Measurements from ENCODE around the gene ACOXL. TPM values are rescaled to one million over a fixed set of nuclear protein-coding genes. Genes with fewer than 3 reads are reported as not detected.

ACOXL gene
- total RNA-seq, 4 donors from 2014 or later: 0.55 to 5.2 (median 1.1) TPM; not detected in 1

DNA sequence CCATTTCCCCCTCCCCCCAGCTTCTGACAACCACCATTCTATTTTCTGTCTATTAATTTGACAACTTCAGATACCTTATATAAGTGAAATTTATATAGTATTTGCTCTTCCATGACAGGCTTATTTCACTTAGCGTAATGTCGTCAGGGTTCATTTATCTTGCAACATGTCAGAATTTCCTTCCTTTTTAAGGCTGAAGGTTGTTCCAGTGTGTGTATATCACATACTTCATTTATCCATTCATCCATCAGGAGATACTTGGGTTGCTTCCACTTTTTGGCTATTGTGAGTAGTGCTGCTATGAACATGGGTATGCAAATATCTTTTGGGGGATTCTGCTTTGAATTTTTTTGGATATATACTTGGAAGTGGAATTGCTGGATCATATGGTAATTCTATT lies 395.7 kb downstream of the ACOXL start:
- Histone ChIP-seq H3K27ac (no peak overlapping the region), H3K27me3 (no peaks in the 10 kb centered on the region), H3K36me3 (peaks cover 0 to 32% (median 5%) of the 10 kb centered on the region in 4 donors), H3K4me1 (peaks cover 0 to 12% (median 8%) of the 10 kb centered on the region in 4 donors), H3K4me3 (no peak overlapping the region), H3K9me3 (no peaks in the 10 kb centered on the region)
- TF ChIP-seq POLR2A (IDR thresholded peaks at IDR 0.05) (no peak), EP300 (IDR thresholded peaks at IDR 0.05; ENCODE audit: low read depth) (no peak), POLR2AphosphoS5 (IDR thresholded peaks at IDR 0.05) (no peak)
- TF ChIP-seq, protein P1, sequence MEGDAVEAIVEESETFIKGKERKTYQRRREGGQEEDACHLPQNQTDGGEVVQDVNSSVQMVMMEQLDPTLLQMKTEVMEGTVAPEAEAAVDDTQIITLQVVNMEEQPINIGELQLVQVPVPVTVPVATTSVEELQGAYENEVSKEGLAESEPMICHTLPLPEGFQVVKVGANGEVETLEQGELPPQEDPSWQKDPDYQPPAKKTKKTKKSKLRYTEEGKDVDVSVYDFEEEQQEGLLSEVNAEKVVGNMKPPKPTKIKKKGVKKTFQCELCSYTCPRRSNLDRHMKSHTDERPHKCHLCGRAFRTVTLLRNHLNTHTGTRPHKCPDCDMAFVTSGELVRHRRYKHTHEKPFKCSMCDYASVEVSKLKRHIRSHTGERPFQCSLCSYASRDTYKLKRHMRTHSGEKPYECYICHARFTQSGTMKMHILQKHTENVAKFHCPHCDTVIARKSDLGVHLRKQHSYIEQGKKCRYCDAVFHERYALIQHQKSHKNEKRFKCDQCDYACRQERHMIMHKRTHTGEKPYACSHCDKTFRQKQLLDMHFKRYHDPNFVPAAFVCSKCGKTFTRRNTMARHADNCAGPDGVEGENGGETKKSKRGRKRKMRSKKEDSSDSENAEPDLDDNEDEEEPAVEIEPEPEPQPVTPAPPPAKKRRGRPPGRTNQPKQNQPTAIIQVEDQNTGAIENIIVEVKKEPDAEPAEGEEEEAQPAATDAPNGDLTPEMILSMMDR (IDR thresholded peaks at IDR 0.05): no peak
- WGBS, 2 donors (ENCODE audit: low coverage in 1 of 2): 89 to 97% methylated on average over 2 of the region's 2 CpGs
- in situ Hi-C loops (cut with MboI; ENCODE audit: low pct_ligation_motif_present in 1 of 4, low pct_unique_long_range_greater_than_20kb in 1 of 4, low sequenced_read_pairs in 3 of 4): loop anchor here in 1 of 4 donors (25.0 kb wide), 1 partner anchor 316 kb away; no protein-coding TSS in a partner anchor
- intact Hi-C loops (cut with DNase I; ENCODE audit: low total_unique reads): no loop called here
- no peak for DNase-seq

DNA sequence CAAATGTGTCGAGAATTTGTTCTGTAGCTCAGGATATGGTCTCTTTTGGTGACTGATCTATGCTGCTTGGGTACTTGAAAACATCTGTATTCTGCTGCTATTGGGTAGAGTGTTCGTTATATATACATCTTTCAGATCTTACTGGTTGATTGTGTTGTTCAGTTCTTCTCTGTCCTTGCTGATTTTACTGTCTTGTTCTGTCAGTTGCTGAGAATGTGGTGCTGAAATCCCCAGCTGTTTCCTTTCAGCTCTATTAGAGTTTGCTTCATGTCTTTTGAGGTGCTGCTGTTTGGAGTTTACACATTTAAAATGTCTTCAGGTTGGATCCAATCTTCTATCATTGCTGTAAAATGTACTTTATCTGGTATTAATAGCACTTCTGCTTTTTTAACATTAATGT lies 401.2 kb downstream of the ACOXL start:
- TF ChIP-seq POLR2AphosphoS5 (IDR thresholded peaks at IDR 0.05): no peak
- TF ChIP-seq POLR2A (IDR thresholded peaks at IDR 0.05): no peak
- TF ChIP-seq EP300 (IDR thresholded peaks at IDR 0.05; ENCODE audit: low read depth): no peak
- TF ChIP-seq, protein P1 (IDR thresholded peaks at IDR 0.05): no peak
- 81 to 100% methylated on average over 2 of the region's 2 CpGs for WGBS, 2 donors (ENCODE audit: low coverage in 1 of 2)
- Histone ChIP-seq H3K9me3 (no peaks in the 10 kb centered on the region), H3K4me3 (no peak overlapping the region), H3K4me1 (peaks cover 0 to 6% (median 0%) of the 10 kb centered on the region in 4 donors), H3K27ac (no peak overlapping the region), H3K36me3 (peaks cover 0 to 5% (median 1%) of the 10 kb centered on the region in 4 donors), H3K27me3 (no peaks in the 10 kb centered on the region)
- no peak for DNase-seq
- intact Hi-C loops (cut with DNase I; ENCODE audit: low total_unique reads): no loop called here
- in situ Hi-C loops (cut with MboI; ENCODE audit: low pct_ligation_motif_present in 1 of 4, low pct_unique_long_range_greater_than_20kb in 1 of 4, low sequenced_read_pairs in 3 of 4): loop anchor here in 1 of 4 donors (25.0 kb wide), 1 partner anchor 321 kb away; no protein-coding TSS in a partner anchor

DNA sequence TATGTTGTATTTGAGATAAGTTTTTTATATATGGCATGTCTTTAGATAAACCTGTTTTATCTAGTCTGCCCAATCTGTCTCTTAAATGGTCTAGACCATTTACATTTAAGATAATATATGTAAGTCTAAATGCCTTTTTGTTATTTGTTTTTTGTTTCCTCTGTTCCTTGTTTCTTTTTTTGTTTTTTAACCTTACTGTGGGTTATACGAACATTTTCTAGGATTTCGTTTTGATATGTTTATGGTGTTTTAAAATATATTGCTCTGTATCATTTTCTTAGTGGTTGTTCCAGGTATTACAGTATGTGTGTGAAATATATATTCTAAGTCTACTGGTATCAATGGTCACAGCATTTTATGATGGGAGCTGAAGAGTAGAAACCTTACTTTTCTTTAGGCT lies 401.7 kb downstream of the ACOXL start:
- in situ Hi-C loops (cut with MboI; ENCODE audit: low pct_ligation_motif_present in 1 of 4, low pct_unique_long_range_greater_than_20kb in 1 of 4, low sequenced_read_pairs in 3 of 4) (loop anchor here in 1 of 4 donors (25.0 kb wide), 1 partner anchor 322 kb away; no protein-coding TSS in a partner anchor), intact Hi-C loops (cut with DNase I; ENCODE audit: low total_unique reads) (no loop called here)
- no peak for DNase-seq
- TF ChIP-seq POLR2AphosphoS5 (IDR thresholded peaks at IDR 0.05): no peak
- TF ChIP-seq, protein P1 (IDR thresholded peaks at IDR 0.05): peak; percentile 20 to 40 (median 23)
- H3K4me3 ChIP-seq: no peak overlapping the region
- no peak overlapping the region for H3K27ac ChIP-seq
- H3K36me3 ChIP-seq: peaks cover 0 to 5% (median 0%) of the 10 kb centered on the region in 4 donors
- H3K4me1 ChIP-seq: peaks cover 0 to 6% (median 0%) of the 10 kb centered on the region in 4 donors
- no peaks in the 10 kb centered on the region for H3K9me3 ChIP-seq
- 80% methylated on average over 2 of the region's 2 CpGs; no CpG with 5 or more reads in 1 of the 2 donors for WGBS, 2 donors (ENCODE audit: low coverage in 1 of 2)
- H3K27me3 ChIP-seq: no peaks in the 10 kb centered on the region

DNA sequence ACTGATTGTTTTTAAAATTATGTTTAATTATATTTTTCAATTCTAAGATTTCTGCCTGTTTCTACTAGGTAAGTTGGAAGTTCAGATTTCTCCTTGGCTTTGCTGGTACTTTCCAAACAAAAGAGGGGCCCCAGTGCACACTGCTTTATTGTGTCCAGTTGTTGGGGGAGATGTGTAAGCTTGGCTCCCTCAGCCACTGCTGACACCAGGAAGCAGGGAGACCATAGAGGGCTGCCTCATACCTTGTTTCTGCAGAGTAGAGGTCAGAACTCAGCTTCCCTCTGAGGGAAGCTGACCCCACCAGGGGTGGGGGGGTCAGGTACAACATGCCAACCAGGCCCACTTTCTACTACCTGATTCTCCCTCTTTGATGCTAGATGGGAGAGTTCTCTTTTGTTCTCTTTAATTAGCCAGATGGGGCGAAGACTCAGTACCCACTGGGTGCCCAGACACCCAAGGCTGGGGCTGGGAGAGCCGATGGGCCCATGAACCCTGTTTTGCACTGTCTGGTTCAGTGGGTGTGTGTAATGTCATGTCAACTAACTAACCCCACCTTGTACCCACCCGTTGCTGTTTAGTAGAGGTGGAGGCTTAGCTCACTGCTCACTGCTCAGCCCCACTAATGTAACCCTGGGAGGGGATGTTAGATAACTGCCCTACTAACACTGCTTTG lies 403.0 kb downstream of the ACOXL start:
- Histone ChIP-seq H3K9me3 (no peaks in the 10 kb centered on the region), H3K27me3 (no peaks in the 10 kb centered on the region), H3K27ac (no peak overlapping the region), H3K4me3 (no peak overlapping the region), H3K36me3 (peaks cover 0 to 5% (median 0%) of the 10 kb centered on the region in 4 donors), H3K4me1 (peaks cover 0 to 6% (median 0%) of the 10 kb centered on the region in 4 donors)
- no peak for DNase-seq
- in situ Hi-C loops (cut with MboI; ENCODE audit: low pct_ligation_motif_present in 1 of 4, low pct_unique_long_range_greater_than_20kb in 1 of 4, low sequenced_read_pairs in 3 of 4): loop anchor here in 1 of 4 donors (25.0 kb wide), 1 partner anchor 323 kb away; no protein-coding TSS in a partner anchor
- TF ChIP-seq POLR2AphosphoS5 (IDR thresholded peaks at IDR 0.05) (no peak), POLR2A (IDR thresholded peaks at IDR 0.05) (no peak)
- TF ChIP-seq, protein P1 (IDR thresholded peaks at IDR 0.05): no peak
- WGBS, 2 donors (ENCODE audit: low coverage in 1 of 2): 91% methylated on average over 3 of the region's 3 CpGs; no CpG with 5 or more reads in 1 of the 2 donors
- intact Hi-C loops (cut with DNase I; ENCODE audit: low total_unique reads): no loop called here

Measured in transverse colon (tissue), 4 donors.